Loucy (cell line): ENCODE data around the gene GFPT2.

ENCODE experiments used
- EZH2phosphoT487 ChIP-seq: fragments of 200-600 bp; IDR thresholded peaks from 2 replicates; pipeline ENCODE4 v1.6.1; 2018; ENCODE audit warnings: antibody characterized with exemption, mild to moderate bottlenecking, moderate library complexity, borderline replicate concordance
- TF ChIP-seq, protein P1 (sequence below): fragments of 200-600 bp; sonication (generic); conservative IDR thresholded peaks from 2 replicates; pipeline ENCODE4 v1.5.1; 2014; ENCODE audit warnings: mild to moderate bottlenecking, antibody characterized with exemption, low read length

GRCh38 chr5:180313677-180314505, 39.2 kb downstream of the GFPT2 start:
- TF ChIP-seq, protein P1, sequence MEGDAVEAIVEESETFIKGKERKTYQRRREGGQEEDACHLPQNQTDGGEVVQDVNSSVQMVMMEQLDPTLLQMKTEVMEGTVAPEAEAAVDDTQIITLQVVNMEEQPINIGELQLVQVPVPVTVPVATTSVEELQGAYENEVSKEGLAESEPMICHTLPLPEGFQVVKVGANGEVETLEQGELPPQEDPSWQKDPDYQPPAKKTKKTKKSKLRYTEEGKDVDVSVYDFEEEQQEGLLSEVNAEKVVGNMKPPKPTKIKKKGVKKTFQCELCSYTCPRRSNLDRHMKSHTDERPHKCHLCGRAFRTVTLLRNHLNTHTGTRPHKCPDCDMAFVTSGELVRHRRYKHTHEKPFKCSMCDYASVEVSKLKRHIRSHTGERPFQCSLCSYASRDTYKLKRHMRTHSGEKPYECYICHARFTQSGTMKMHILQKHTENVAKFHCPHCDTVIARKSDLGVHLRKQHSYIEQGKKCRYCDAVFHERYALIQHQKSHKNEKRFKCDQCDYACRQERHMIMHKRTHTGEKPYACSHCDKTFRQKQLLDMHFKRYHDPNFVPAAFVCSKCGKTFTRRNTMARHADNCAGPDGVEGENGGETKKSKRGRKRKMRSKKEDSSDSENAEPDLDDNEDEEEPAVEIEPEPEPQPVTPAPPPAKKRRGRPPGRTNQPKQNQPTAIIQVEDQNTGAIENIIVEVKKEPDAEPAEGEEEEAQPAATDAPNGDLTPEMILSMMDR, result no peak
- no peak for TF ChIP-seq EZH2phosphoT487
